Urothelium cell line (cell line): ENCODE measurements around the gene MICU1.

Experiments used
- DNase-seq: peaks from one replicate; pipeline ENCODE4 v3.0.0; 2011; ENCODE audit warnings: low spot score, mixed read lengths
- FAIRE-seq: peaks from 2 replicates; lab custom pipeline; 2011; peaks lifted over from hg19 to GRCh38; lab: Jason Lieb, UNC

MICU1 gene

GRCh38 chr10:72319416-72320254, 306.2 kb downstream of the MICU1 start:
- FAIRE-seq (peak; percentile 67), DNase-seq (peak; percentile 94)

- no peak for DNase-seq
- no peak for FAIRE-seq
Observed at GRCh38 chr10:72318418-72319262, 307.2 kb downstream of the MICU1 start.
